Activated CD8-positive, alpha-beta memory T cell treated with anti-CD3 and anti-CD28 coated beads for 4 hours (primary cell): ENCODE data around the gene PPP1R2B.

Experiments
- DNase-seq, 2 donors: peaks; one replicate each; pipeline ENCODE4 v3.0.0-alpha.2; 2020; ENCODE audit warnings: low read depth in 2 of 2

The PPP1R2B gene

DNA sequence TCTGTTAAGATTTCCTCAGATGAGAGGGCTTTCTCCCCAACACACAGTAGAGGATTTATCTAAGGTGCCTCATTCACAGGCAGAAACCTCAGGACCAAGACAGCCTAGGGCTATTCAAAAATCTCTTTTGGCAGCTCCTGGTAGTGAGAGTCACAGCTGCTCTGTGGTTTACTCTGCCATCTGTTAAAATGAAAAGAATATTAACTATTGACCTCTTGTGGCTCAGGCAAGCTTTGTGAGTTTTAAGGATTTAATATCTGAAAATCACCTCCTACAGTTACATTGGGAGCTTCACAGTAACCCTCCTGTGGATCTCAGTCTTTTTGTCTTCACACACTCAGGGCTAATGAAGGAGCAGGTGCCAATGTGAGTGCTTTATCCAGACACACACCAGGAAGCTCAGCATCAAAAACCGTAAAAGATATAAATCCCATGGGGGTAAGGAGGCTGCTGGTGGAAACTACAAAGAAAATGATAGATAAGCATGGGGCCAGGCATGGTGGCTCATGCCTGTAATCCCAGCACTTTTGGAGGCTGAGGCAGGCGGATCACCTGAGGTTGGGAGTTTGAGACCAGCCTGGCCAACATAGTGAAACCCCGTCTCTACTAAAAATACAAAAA, 29.7 kb downstream of the PPP1R2B start:
- DNase-seq = no peak

GRCh38 chr5:156883316-156883875, 33.3 kb downstream of the PPP1R2B start:
- DNase-seq = no peak

DNA sequence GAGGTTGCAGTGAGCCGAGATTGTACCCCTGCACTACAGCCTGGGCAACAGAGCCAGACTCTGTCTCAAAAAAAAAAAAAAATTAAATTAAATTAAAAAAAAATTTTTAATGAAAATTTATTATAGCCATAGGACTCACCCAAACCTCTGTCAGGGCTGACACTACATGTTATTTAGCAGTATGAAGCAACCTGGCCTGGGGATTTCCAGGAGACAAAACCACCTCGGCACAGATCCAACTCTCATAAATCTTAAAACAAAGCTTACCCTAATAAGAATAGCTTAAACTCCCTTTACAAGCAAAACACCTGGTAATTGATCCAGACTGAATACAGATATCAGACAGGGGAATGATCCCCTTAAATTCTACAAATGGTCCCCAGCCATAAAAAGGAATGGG, 38.4 kb downstream of the PPP1R2B start:
- no peak for DNase-seq

DNA sequence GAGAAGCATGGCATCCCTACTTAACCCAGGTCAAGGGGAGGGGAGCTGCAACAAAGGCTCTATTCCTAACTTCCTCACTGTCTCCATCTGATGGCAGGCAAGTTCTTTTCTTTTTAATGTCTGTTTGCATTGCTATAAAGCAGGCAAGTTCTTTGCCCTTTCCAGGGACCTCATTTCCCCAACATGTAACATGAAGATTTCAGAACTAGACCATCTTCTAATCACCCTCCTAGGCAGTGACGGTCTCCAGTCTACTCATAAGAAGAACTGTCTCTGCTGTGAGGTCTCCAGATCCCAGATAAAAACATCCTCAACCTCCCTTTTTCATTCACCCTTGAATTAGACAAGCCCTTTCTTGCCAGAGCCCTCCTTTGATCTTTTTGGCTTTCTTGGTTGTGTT, 42.1 kb downstream of the PPP1R2B start:
- DNase-seq = no peak

DNA sequence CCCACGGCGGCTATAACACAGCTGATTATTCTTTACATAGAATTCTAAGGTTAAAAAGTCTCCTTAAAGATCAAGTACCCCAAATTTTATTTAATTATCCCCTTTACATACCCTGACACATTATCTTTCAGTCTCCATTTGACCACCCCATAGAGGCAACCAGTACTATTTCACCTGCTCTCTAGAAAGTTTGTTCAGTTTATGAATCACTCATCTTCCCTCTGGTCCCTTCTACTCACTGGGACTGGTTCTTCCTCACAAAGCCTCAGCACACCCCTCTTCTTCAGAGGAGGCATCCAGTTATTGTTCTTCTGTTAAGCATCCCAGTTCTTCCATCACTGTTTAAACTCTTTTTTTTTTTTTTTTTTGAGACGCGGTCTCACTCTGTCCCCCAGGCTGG, 42.8 kb downstream of the PPP1R2B start:
- no peak for DNase-seq

DNA sequence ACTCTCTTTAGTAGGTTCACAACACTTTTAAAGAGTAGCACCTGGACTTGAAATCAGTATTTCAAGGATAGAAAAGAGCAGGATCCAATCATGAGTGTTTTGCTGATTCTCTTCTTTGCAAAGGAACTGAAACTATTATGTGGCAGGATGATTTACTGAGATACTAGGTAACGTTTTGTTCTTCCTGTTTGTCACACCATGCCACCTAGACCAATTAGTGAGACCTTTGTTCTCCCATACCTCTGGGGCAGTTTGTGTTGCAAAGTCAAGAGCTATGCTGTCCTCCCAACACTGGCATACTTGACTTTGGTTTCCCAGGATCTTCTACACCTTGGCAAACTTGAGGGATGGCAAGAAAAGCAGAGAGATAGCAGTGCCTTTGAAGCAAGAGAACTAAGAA, 43.4 kb downstream of the PPP1R2B start:
- DNase-seq = no peak

DNA sequence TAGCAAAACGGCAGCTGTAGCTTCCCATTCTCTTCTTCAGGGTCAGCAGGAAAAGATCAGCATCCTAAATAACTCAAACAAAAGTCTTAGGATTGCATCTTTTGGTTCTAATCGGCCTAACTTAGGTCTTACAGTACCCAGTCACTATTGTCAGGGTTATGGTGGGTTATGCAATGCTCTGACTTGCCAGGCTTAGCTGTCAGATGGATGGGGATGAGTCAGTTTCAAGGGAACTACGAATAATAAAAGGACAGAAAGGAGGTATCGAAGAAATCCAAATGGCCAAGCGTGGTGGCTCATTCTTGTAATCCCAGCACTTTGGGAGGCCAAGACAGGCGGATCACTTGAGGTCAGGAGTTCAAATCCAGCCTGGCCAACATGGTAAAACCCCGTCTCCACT, 46.5 kb downstream of the PPP1R2B start:
- DNase-seq = no peak
